Thoracic aorta (tissue), 2 donors: Measurements from ENCODE around the gene TMEM33. TPM values are rescaled to one million over a fixed set of nuclear protein-coding genes. Genes with fewer than 3 reads are reported as not detected.
"Not testable (repeated sequence)": the region's sequence is repeated elsewhere in the genome, so short reads cannot be mapped to it uniquely, and the experiment has no call there.

Experiments
- ATAC-seq: fragments of 150-250 bp; one replicate; pipeline ENCODE4 v1.8.0; 2017; ENCODE audit warnings: low read depth; ENCODE audit not compliant: insufficient number of reproducible peaks, low FRiP score
- DNase-seq: peaks from one replicate; pipeline ENCODE4 v3.0.0-alpha.2; 2020; ENCODE audit warnings: low spot score
- H3K27ac ChIP-seq, 2 donors: fragments of 200-600 bp; sonication (generic); 1 replicate in 1 of 2; 2 replicates in 1 of 2; pipeline ENCODE4 v1.5.1; 2016; ENCODE audit warnings: mild to moderate bottlenecking in 2 of 2, moderate library complexity in 2 of 2
- H3K27me3 ChIP-seq: fragments of 200-600 bp; sonication (generic); replicated peaks from 2 replicates; pipeline ENCODE4 v1.6.0; 2016; ENCODE audit warnings: mild to moderate bottlenecking; ENCODE audit not compliant: insufficient read depth
- H3K36me3 ChIP-seq: fragments of 200-600 bp; sonication (generic); one replicate; pipeline ENCODE4 v1.5.1; 2016
- H3K4me1 ChIP-seq, 2 donors: fragments of 200-600 bp; sonication (generic); 1 replicate in 1 of 2; 2 replicates in 1 of 2; pipeline versions ENCODE4 v1.5.1 to v1.6.0; 2016; ENCODE audit warnings: low read depth in 2 of 2, mild to moderate bottlenecking in 1 of 2; ENCODE audit not compliant: control insufficient read depth in 1 of 2
- H3K4me3 ChIP-seq: fragments of 200-600 bp; sonication (generic); 2 replicates; pipeline ENCODE4 v1.5.1; 2016; ENCODE audit warnings: mild to moderate bottlenecking
- H3K9me3 ChIP-seq: fragments of 200-600 bp; sonication (generic); 2 replicates; pipeline ENCODE4 v1.5.1; 2016
- total RNA-seq, 2 donors: library from RNA; depleted of rRNA; stranded (reverse); fragments of >200 nt; gene quantifications; one replicate each; pipeline versions ENCODE4 v1.1.0 to v1.2.3, GENCODE V29; 2016
- TF ChIP-seq, protein P1 (sequence below): fragments of 200-600 bp; sonication (generic); IDR thresholded peaks from one replicate; pipeline ENCODE4 v1.5.1; 2019; ENCODE audit warnings: antibody characterized with exemption

The TMEM33 gene
- total RNA-seq, 2 donors from 2014 or later: 20.0 to 32.3 TPM

DNA sequence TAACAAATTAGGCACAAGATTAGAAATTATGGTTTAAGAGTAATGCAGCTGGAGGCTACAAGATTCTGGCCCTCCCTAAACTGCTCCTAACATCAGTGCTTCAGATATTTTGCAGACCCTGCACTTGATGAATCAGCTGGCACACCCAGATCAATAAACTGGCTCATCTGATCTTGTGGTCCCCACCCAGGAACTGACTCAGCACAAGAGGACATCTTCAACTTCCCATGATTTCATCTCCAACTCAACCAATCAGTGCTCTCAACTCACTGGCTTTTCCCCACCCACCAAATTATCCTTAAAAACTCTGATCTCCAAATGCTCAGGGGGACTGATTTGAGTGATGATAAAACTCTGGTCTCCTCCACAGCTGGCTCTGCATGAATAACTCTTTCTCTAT is 21.7 kb upstream of the TMEM33 start:
- TF ChIP-seq, protein P1, sequence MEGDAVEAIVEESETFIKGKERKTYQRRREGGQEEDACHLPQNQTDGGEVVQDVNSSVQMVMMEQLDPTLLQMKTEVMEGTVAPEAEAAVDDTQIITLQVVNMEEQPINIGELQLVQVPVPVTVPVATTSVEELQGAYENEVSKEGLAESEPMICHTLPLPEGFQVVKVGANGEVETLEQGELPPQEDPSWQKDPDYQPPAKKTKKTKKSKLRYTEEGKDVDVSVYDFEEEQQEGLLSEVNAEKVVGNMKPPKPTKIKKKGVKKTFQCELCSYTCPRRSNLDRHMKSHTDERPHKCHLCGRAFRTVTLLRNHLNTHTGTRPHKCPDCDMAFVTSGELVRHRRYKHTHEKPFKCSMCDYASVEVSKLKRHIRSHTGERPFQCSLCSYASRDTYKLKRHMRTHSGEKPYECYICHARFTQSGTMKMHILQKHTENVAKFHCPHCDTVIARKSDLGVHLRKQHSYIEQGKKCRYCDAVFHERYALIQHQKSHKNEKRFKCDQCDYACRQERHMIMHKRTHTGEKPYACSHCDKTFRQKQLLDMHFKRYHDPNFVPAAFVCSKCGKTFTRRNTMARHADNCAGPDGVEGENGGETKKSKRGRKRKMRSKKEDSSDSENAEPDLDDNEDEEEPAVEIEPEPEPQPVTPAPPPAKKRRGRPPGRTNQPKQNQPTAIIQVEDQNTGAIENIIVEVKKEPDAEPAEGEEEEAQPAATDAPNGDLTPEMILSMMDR: no peak
- Histone ChIP-seq H3K36me3 (no peaks in the 10 kb centered on the region), H3K27me3 (no peaks in the 10 kb centered on the region), H3K4me3 (no peak overlapping the region), H3K9me3 (no peaks in the 10 kb centered on the region), H3K27ac (no peak overlapping the region), H3K4me1 (no peaks in the 10 kb centered on the region)
- DNase-seq: no peak
- ATAC-seq: no peak

DNA sequence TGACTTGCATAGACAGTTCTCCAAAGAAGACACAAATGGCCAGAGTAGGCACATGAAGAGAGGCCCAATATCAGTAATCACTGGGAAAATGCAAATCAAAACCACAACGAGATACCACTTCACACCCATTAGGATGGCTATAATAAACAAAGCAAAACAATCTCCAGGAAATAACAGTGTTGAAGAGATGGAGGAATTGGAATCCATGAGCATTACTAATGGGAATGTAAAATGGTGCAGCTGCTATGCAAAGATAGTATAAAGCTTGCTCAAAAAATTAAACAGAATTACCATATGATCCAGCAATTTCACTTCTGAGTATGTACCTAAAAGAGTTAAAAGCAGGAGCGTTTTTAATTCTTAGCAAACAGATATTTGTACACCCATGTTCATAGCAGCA is 17.0 kb upstream of the TMEM33 start:
- DNase-seq: no peak
- no peak for ATAC-seq
- no peaks in the 10 kb centered on the region for H3K4me1 ChIP-seq
- TF ChIP-seq, protein P1: no peak
- no peaks in the 10 kb centered on the region for H3K36me3 ChIP-seq
- no peak overlapping the region for H3K4me3 ChIP-seq
- no peak overlapping the region for H3K27ac ChIP-seq
- H3K27me3 ChIP-seq: no peaks in the 10 kb centered on the region
- no peaks in the 10 kb centered on the region for H3K9me3 ChIP-seq

DNA sequence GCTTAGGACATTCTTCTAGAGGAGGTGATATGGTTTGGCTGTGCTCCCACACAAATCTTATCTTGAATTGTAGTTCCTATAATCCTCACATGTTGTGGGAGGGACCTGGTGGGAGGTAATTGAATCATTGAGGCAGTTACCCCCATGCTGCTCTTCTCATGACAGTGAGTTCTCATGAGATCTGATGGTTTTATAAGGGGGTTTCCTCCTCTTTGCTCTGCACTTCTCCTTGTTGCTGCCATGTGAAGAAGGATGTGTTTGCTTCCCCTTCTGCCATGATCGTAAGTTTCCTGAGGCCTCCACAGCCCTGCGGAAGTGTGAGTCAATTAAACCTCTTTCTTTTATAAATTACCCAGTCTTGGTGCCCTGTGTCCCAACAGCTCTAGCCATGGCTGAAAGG is 14.8 kb upstream of the TMEM33 start:
- H3K36me3 ChIP-seq: not testable (repeated sequence)

DNA sequence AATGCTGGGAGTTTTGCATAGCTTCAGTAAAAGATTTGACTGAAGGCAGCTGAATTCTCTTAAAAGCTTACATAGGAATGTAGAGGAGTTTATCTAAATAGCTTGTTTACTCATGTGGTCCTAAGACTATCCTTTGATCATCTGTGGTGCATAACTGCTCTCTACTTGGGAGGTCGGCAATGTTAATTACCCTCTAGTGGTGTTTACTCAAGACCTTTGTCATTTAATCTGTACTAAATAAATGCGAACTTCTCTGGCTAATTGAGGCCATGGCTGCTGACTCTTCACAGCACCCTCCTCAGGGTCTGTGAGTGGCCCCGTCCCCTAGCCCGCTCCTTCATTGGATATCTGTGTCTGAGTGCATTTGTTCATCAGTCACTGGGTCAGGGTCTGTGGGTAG is 13.8 kb upstream of the TMEM33 start:
- Histone ChIP-seq H3K27ac (no peak overlapping the region), H3K9me3 (no peaks in the 10 kb centered on the region), H3K4me1 (no peaks in the 10 kb centered on the region), H3K27me3 (no peaks in the 10 kb centered on the region), H3K4me3 (no peak overlapping the region), H3K36me3 (no peaks in the 10 kb centered on the region)
- ATAC-seq: no peak
- DNase-seq: no peak
- TF ChIP-seq, protein P1: no peak

More for the DNA sequence above, 14.8 kb upstream of the TMEM33 start:
- not testable (repeated sequence) for H3K4me3 ChIP-seq, ATAC-seq, H3K27ac ChIP-seq, H3K4me1 ChIP-seq, H3K27me3 ChIP-seq, DNase-seq, H3K9me3 ChIP-seq

DNA sequence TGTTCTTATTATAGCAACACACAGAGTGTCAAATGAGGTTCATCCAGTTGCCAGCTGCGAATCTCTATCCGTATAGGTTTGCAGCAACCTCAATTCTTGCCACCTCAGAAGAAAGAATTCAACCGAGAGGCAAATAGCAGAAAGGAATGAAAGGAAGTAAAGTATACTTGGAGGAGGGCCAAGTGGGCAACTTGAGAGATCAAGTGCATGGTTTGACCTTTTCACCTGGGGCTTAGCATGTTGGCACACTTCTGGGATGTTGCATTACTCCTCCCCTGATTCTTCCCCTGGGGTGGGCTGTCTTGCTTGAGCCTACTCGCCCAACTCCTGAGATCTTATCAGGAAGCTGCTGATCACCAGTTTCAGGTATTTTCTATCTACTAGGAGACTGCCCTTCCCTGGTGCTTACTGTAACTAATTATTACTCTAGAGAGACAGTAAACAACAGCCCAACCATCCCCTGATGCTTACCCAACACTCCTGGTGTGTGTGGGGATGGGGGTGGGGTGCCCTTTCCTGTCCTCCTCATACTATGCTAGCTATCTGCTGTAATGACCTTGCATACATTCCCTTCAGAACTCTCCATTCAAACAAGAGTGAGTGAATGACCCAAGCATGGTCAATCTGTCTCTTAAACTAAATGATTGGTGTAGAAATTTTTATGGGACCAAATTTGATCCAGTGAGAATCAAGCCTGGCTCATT is 7.3 kb upstream of the TMEM33 start:
- Histone ChIP-seq H3K4me3 (no peak overlapping the region), H3K4me1 (no peaks in the 10 kb centered on the region), H3K27me3 (no peaks in the 10 kb centered on the region), H3K36me3 (no peaks in the 10 kb centered on the region), H3K9me3 (no peaks in the 10 kb centered on the region), H3K27ac (no peak overlapping the region)
- DNase-seq (no peak), ATAC-seq (no peak)
- TF ChIP-seq, protein P1: no peak
